CD1c-positive myeloid dendritic cell (primary cell): ENCODE measurements around the gene PRLR.

Experiments
- DNase-seq: peaks from one replicate; pipeline ENCODE4 v3.0.0-alpha.2; 2016; ENCODE audit errors: extremely low spot score

The PRLR gene

DNA sequence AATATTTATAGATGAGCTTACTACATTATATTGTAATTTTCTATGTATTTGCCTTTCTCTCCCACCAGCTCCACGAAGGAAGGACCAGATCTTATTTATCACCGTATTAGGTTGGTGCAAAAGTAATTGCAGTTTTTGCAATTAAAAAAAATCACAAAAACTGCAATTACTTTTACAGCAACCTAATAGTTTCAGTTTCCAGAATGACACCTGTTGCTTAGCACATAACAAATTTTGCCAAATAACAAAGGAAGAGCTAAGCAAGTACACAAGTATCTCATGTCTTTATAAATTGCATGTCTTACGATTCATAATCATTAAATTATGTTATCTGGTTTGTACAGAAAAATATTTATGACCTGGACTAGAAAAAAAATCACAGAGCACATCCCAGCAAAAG lies 228.4 kb downstream of the PRLR start:
- DNase-seq, result no peak
